Spinal cord (tissue), 10 donors: ENCODE measurements around the gene GPATCH11. TPM values are rescaled to one million over a fixed set of nuclear protein-coding genes. Genes with fewer than 3 reads are reported as not detected.

Source experiments
- DNase-seq, 6 donors: peaks; one replicate each; pipeline versions ENCODE4 v3.0.0 to v3.0.0-alpha.2; 2013 to 2015; ENCODE audit warnings: low spot score in 6 of 6, low read depth in 4 of 6
- H3K27ac ChIP-seq: one replicate; pipeline ENCODE4 v1.5.1; 2013; ENCODE audit warnings: low read depth, low read length, control low read depth
- H3K27me3 ChIP-seq: one replicate; pipeline ENCODE4 v1.6.1; 2013; ENCODE audit warnings: low read length; ENCODE audit not compliant: control insufficient read depth, insufficient read depth
- H3K36me3 ChIP-seq: one replicate; pipeline ENCODE4 v1.6.1; 2013; ENCODE audit warnings: low read length; ENCODE audit not compliant: control insufficient read depth, insufficient read depth
- H3K4me1 ChIP-seq: one replicate; pipeline ENCODE4 v1.6.1; 2013; ENCODE audit warnings: low read length; ENCODE audit not compliant: control insufficient read depth, insufficient read depth
- H3K4me3 ChIP-seq: one replicate; pipeline ENCODE4 v1.5.1; 2013; ENCODE audit warnings: low read depth, low read length, control low read depth
- H3K9me3 ChIP-seq: one replicate; pipeline ENCODE4 v1.6.1; 2013; ENCODE audit warnings: low read length; ENCODE audit not compliant: control insufficient read depth, insufficient read depth
- WGBS: methylation state at CpG from one replicate; pipeline ENCODE4 v1.1.5; 2013; ENCODE audit warnings: missing lambda C conversion rate; ENCODE audit not compliant: insufficient coverage; 5-methylcytosine and 5-hydroxymethylcytosine counted together
- long read RNA-seq, 4 donors: transcript quantifications; one replicate each; lab custom pipeline, GENCODE V29; 2026
- polyA plus RNA-seq, 2 donors: library from polyadenylated mRNA; unstranded; fragments of 120-200 nt; gene quantifications; one replicate each; pipeline ENCODE4 v1.2.1, GENCODE V29; 2013; ENCODE audit not compliant: insufficient read length in 2 of 2
- total RNA-seq, 2 donors: library from RNA; depleted of rRNA in 1 of 2; stranded (reverse); fragments of 120-200 nt in 1 of 2; fragments of >200 nt in 1 of 2; gene quantifications; one replicate each; pipeline versions ENCODE4 v1.2.3 to v1.2.4, GENCODE V29; 2013 to 2014
- donor health status: healthy.

GPATCH11 gene
- total RNA-seq (10 to 100 TPM; 13.7 to 21.1 TPM), polyA plus RNA-seq (10 to 100 TPM; 14.9 to 22.0 TPM)
- long read RNA-seq, donor 1, partial matches to known transcripts: 0 of 4 reads
- long read RNA-seq, donor 1, other reads (novel, unspliced or antisense): 0 of 4 reads
- long read RNA-seq, donor 2: 0 reads
- long read RNA-seq, donor 3, partial matches to known transcripts: 0 of 2 reads
- long read RNA-seq, donor 3, other reads (novel, unspliced or antisense): 0 of 2 reads
- long read RNA-seq, donor 4, partial matches to known transcripts: 0 of 1 reads
- long read RNA-seq, donor 4, other reads (novel, unspliced or antisense): 0 of 1 reads

- peak within 1 kb of the TSS; percentile 97 for H3K4me3 ChIP-seq
- H3K27me3 ChIP-seq: no peaks in the 10 kb centered on the region
- H3K9me3 ChIP-seq: no peaks in the 10 kb centered on the region
- 0% methylated on average over 64 of the region's 74 CpGs for WGBS
- peak; percentile 93 to 99 (median 96) for DNase-seq
- H3K36me3 ChIP-seq: peaks cover 13% of the 10 kb centered on the region
- no peaks in the 10 kb centered on the region for H3K4me1 ChIP-seq
- H3K27ac ChIP-seq: peak within 1 kb of the TSS; percentile 80
Measured at GRCh38 chr2:37083873-37084794, at the start of gene GPATCH11, which contains the start of gene HEATR5B. GPATCH11 (plus strand) TSS chr2:37084518; CDS start chr2:37088382, 3,864 bp downstream. HEATR5B (minus strand) TSS chr2:37084372; CDS start chr2:37083414, 958 bp downstream.

- Histone ChIP-seq H3K4me1 (no peaks in the 10 kb centered on the region), H3K4me3 (no peak overlapping the region), H3K27me3 (no peaks in the 10 kb centered on the region), H3K9me3 (no peaks in the 10 kb centered on the region), H3K27ac (no peak overlapping the region), H3K36me3 (peaks cover 20% of the 10 kb centered on the region)
- WGBS: no CpG with 5 or more reads among the region's 2 CpGs
- DNase-seq: no peak
Measured at GRCh38 chr2:37037771-37038170, 46.5 kb upstream of the GPATCH11 start.

- Histone ChIP-seq H3K4me1 (no peaks in the 10 kb centered on the region), H3K27ac (no peak overlapping the region), H3K4me3 (no peak overlapping the region), H3K9me3 (no peaks in the 10 kb centered on the region), H3K27me3 (no peaks in the 10 kb centered on the region), H3K36me3 (peaks cover 15% of the 10 kb centered on the region)
- DNase-seq: no peak
- WGBS: no CpG with 5 or more reads among the region's 3 CpGs
Measured at GRCh38 chr2:37039580-37039979, 44.7 kb upstream of the GPATCH11 start.

GRCh38 chr2:37052600-37053332 is 31.6 kb upstream of the GPATCH11 start:
- H3K36me3 ChIP-seq: peaks cover 11% of the 10 kb centered on the region
- no peaks in the 10 kb centered on the region for H3K27me3 ChIP-seq
- H3K27ac ChIP-seq: no peak overlapping the region
- 80% methylated on average over 1 of the region's 5 CpGs for WGBS
- no peak for DNase-seq
- H3K9me3 ChIP-seq: no peaks in the 10 kb centered on the region
- H3K4me3 ChIP-seq: no peak overlapping the region
- H3K4me1 ChIP-seq: no peaks in the 10 kb centered on the region

- no peaks in the 10 kb centered on the region for H3K9me3 ChIP-seq
- H3K4me1 ChIP-seq: no peaks in the 10 kb centered on the region
- DNase-seq: no peak
- no CpG with 5 or more reads among the region's 3 CpGs for WGBS
- H3K27ac ChIP-seq: no peak overlapping the region
- H3K4me3 ChIP-seq: no peak overlapping the region
- peaks cover 10% of the 10 kb centered on the region for H3K36me3 ChIP-seq
- H3K27me3 ChIP-seq: no peaks in the 10 kb centered on the region
Measured at GRCh38 chr2:37059841-37060240, 24.5 kb upstream of the GPATCH11 start.

GRCh38 chr2:37060446-37060845 is 23.9 kb upstream of the GPATCH11 start:
- H3K27ac ChIP-seq: no peak overlapping the region
- no peaks in the 10 kb centered on the region for H3K9me3 ChIP-seq
- peak in 2 of 6 donors; percentile 1 to 7 for DNase-seq
- no peak overlapping the region for H3K4me3 ChIP-seq
- H3K27me3 ChIP-seq: no peaks in the 10 kb centered on the region
- WGBS: 94% methylated on average over 3 of the region's 7 CpGs
- H3K4me1 ChIP-seq: no peaks in the 10 kb centered on the region
- peaks cover 13% of the 10 kb centered on the region for H3K36me3 ChIP-seq

- no peak overlapping the region for H3K4me3 ChIP-seq
- DNase-seq: no peak
- H3K27me3 ChIP-seq: no peaks in the 10 kb centered on the region
- H3K9me3 ChIP-seq: no peaks in the 10 kb centered on the region
- H3K36me3 ChIP-seq: peaks cover 16% of the 10 kb centered on the region
- no peaks in the 10 kb centered on the region for H3K4me1 ChIP-seq
- no peak overlapping the region for H3K27ac ChIP-seq
Measured at GRCh38 chr2:37061013-37061711, 23.2 kb upstream of the GPATCH11 start.

GRCh38 chr2:37061776-37062175 is 22.5 kb upstream of the GPATCH11 start:
- 100% methylated on average over 1 of the region's 5 CpGs for WGBS
- Histone ChIP-seq H3K4me1 (no peaks in the 10 kb centered on the region), H3K36me3 (peaks cover 16% of the 10 kb centered on the region), H3K27ac (no peak overlapping the region), H3K9me3 (no peaks in the 10 kb centered on the region), H3K4me3 (no peak overlapping the region), H3K27me3 (no peaks in the 10 kb centered on the region)
- peak in 1 of 6 donors; percentile 49 for DNase-seq

- peaks cover 26% of the 10 kb centered on the region for H3K36me3 ChIP-seq
- H3K4me1 ChIP-seq: no peaks in the 10 kb centered on the region
- no peaks in the 10 kb centered on the region for H3K27me3 ChIP-seq
- no peaks in the 10 kb centered on the region for H3K9me3 ChIP-seq
- DNase-seq: no peak
- H3K27ac ChIP-seq: no peak overlapping the region
- H3K4me3 ChIP-seq: no peak overlapping the region
- WGBS: 86% methylated on average over 3 of the region's 6 CpGs
Measured at GRCh38 chr2:37068686-37069085, 15.6 kb upstream of the GPATCH11 start.
